T-helper 1 cell treated with Interleukin-12 subunit alpha and Interleukin-12 subunit beta and Interleukin-4 antibody, amounts not matched to agents 30 μg/mL and 1 μg/mL, for 36 hours (primary cell): ENCODE results near the gene ATF7.
"Not testable (repeated sequence)": the region's sequence is repeated elsewhere in the genome, so short reads cannot be mapped to it uniquely, and the experiment has no call there.

Source experiments
- H3K27ac Mint-ChIP-seq: one replicate; pipeline ENCODE4 v1.8.0; 2021; ENCODE audit warnings: mild to moderate bottlenecking, mixed read lengths
- H3K27me3 Mint-ChIP-seq: one replicate; pipeline ENCODE4 v1.8.0; 2021; ENCODE audit warnings: low read depth, mixed read lengths
- H3K36me3 Mint-ChIP-seq: one replicate; pipeline ENCODE4 v1.8.0; 2021; ENCODE audit warnings: low read depth, mixed read lengths
- H3K4me1 Mint-ChIP-seq: one replicate; pipeline ENCODE4 v1.8.0; 2021; ENCODE audit warnings: low read depth, mixed read lengths
- H3K4me3 Mint-ChIP-seq: one replicate; pipeline ENCODE4 v1.8.0; 2021; ENCODE audit warnings: mild to moderate bottlenecking, moderate library complexity, mixed read lengths
- H3K9me3 Mint-ChIP-seq: one replicate; pipeline ENCODE4 v1.8.0; 2021; ENCODE audit warnings: mixed read lengths

The ATF7 gene

DNA sequence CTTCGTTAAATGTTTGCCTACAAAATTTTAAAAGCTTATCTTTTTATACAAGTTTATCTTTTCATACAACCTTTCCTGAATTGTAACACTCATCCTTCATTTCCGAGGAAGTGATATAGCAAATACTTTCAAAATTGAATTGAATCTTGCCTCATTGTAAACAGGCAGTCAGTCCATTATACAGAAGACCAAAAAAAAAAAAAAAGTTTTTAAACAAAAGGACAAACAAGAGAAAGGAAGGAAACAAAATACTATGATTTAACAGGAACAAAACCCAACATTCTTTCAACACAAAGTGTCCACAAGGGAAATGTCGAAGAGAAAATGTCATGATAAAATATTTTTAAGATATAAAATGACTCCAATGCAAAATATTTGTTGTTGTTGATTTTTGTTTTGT is 8.5 kb downstream of the ATF7 start:
- H3K36me3 Mint-ChIP-seq: peaks cover 9% of the 10 kb centered on the region
- peaks cover 15% of the 10 kb centered on the region for H3K4me1 Mint-ChIP-seq
- peak overlapping the region; percentile 78 for H3K27ac Mint-ChIP-seq
- H3K4me3 Mint-ChIP-seq: peak overlapping the region; percentile 71
- no peaks in the 10 kb centered on the region for H3K9me3 Mint-ChIP-seq
- no peaks in the 10 kb centered on the region for H3K27me3 Mint-ChIP-seq

GRCh38 chr12:53616950-53617349 is 9.2 kb downstream of the ATF7 start:
- no peaks in the 10 kb centered on the region for H3K9me3 Mint-ChIP-seq
- H3K36me3 Mint-ChIP-seq: peaks cover 9% of the 10 kb centered on the region
- H3K4me1 Mint-ChIP-seq: peaks cover 15% of the 10 kb centered on the region
- no peaks in the 10 kb centered on the region for H3K27me3 Mint-ChIP-seq
- no peak overlapping the region for H3K4me3 Mint-ChIP-seq
- no peak overlapping the region for H3K27ac Mint-ChIP-seq

DNA sequence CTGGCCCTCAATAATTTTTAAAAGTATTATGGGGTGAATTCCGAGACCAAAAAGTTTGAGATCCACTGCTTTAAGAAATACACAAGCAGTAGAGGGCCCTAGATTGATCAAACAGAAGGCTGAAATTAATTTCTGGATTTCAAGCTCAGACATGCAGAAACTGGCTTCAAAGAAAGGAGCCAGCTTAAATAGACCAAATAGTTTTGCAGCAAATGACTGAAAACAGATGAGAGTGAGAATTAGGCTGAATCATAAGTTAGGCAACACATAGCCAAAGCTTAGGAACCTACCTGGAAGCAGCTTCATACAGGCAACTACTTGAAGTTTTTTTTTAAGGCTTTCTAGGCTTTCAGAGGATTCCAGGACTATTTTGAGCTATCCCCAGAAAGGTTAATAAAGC is 12.4 kb downstream of the ATF7 start:
- Mint-ChIP-seq H3K27me3 (no peaks in the 10 kb centered on the region), H3K4me1 (peaks cover 15% of the 10 kb centered on the region), H3K36me3 (peaks cover 9% of the 10 kb centered on the region), H3K27ac (no peak overlapping the region), H3K4me3 (no peak overlapping the region), H3K9me3 (no peaks in the 10 kb centered on the region)

- H3K27ac Mint-ChIP-seq: no peak overlapping the region
- H3K4me3 Mint-ChIP-seq: no peak overlapping the region
- no peaks in the 10 kb centered on the region for H3K9me3 Mint-ChIP-seq
- peaks cover 9% of the 10 kb centered on the region for H3K36me3 Mint-ChIP-seq
- no peaks in the 10 kb centered on the region for H3K27me3 Mint-ChIP-seq
- peaks cover 9% of the 10 kb centered on the region for H3K4me1 Mint-ChIP-seq
These were observed 13.2 kb downstream of the ATF7 start for GRCh38 chr12:53612978-53613377.

DNA sequence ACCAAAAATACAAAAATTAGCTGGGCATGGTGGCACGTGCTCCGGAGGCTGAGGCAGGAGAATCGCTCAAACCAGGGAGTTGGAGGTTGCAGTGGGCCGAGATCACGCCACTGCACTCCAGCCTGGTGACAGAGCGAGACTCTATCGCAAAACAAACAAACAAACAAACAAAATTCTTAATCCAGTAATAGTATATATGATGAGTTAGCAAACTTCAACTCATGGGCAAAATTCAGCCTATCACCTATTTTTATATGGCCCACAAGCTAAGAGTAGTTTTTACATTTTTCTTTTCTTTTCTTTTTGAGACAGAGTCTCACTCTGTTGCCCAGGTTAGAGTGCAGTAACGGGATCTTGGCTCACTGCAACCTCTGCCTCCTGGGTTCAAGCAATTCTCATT is 14.9 kb downstream of the ATF7 start:
- H3K36me3 Mint-ChIP-seq: peaks cover 6% of the 10 kb centered on the region
- H3K27ac Mint-ChIP-seq: no peak overlapping the region
- no peaks in the 10 kb centered on the region for H3K27me3 Mint-ChIP-seq
- H3K9me3 Mint-ChIP-seq: no peaks in the 10 kb centered on the region
- H3K4me3 Mint-ChIP-seq: no peak overlapping the region
- peaks cover 4% of the 10 kb centered on the region for H3K4me1 Mint-ChIP-seq

DNA sequence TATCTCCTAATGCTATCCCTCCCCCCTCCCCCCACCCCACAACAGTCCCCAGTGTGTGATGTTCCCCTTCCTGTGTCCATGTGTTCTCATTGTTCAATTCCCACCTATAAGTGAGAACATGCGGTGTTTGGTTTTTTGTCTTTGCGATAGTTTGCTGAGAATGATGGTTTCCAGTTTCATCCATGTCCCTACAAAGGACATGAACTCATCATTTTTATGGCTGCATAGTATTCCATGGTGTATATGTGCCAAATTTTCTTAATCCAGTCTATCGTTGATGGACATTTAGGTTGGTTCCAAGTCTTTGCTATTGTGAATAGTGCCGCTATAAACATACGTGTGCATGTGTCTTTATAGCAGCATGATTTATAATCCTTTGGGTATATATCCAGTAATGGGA is 19.5 kb downstream of the ATF7 start:
- H3K27ac Mint-ChIP-seq, H3K27me3 Mint-ChIP-seq, H3K4me3 Mint-ChIP-seq, H3K36me3 Mint-ChIP-seq, H3K9me3 Mint-ChIP-seq: not testable (repeated sequence)
- H3K4me1 Mint-ChIP-seq: peaks cover 12% of the 10 kb centered on the region

DNA sequence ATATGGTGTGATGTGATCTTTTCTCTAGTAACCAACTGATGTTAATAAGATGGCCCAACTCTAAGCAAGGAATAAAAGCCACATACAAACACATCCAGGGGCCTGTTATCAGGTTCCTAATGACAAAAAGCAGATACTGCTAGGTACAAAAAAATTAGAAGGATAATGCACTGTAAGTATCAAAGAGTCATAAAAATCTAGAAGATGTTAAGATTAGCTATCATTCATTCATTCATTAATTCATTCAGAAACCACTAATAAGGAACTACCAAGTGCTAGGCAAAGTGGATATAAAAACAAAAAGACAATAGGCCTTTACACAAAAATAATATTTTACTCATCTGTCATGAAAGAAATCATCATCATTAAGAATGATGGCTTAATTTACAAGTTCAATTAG is 21.6 kb downstream of the ATF7 start:
- no peaks in the 10 kb centered on the region for H3K27me3 Mint-ChIP-seq
- H3K9me3 Mint-ChIP-seq: no peaks in the 10 kb centered on the region
- no peak overlapping the region for H3K4me3 Mint-ChIP-seq
- no peak overlapping the region for H3K27ac Mint-ChIP-seq
- H3K36me3 Mint-ChIP-seq: peaks cover 14% of the 10 kb centered on the region
- H3K4me1 Mint-ChIP-seq: peaks cover 12% of the 10 kb centered on the region

DNA sequence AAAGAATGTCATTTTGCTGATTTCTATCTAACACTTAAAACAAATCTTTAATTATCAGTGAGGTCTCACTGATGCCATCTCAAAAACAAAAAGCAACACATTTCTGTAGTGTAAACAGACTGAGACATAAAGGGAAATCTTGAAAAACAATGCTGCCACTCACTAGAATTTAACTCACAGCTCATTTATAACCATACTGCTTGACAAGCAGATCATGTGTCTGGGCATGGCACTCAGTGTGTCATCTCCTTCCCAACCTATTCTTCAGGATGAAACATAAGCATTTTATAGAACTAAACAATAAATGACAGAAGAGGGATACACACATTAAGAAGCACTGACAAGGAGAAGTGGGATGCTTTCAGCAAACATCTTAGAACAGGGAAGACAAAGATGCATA is 22.4 kb downstream of the ATF7 start:
- Mint-ChIP-seq H3K9me3 (no peaks in the 10 kb centered on the region), H3K4me1 (peaks cover 12% of the 10 kb centered on the region), H3K36me3 (peaks cover 16% of the 10 kb centered on the region), H3K4me3 (no peak overlapping the region), H3K27ac (no peak overlapping the region), H3K27me3 (no peaks in the 10 kb centered on the region)

DNA sequence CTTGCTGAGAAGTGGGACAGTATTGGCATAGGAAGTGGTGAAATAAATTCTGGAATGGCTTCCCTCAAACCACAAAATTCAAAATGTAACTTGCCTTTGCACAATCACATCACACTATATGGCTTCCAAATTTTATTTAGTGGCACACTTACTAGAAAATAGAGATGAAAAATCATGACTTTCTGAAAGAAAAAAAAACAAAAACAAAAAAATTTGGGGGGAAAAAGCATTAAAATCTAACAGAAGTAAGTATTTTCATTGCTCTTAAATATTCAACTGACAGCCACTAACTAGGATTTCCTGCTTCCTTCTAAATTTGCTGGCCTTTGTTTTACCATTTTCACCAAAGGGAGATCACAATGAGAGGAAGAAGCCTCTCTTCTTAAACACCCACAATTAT is 23.0 kb downstream of the ATF7 start:
- Mint-ChIP-seq H3K27me3 (no peaks in the 10 kb centered on the region), H3K4me3 (no peak overlapping the region), H3K27ac (no peak overlapping the region), H3K36me3 (peaks cover 19% of the 10 kb centered on the region), H3K4me1 (peaks cover 12% of the 10 kb centered on the region), H3K9me3 (no peaks in the 10 kb centered on the region)

DNA sequence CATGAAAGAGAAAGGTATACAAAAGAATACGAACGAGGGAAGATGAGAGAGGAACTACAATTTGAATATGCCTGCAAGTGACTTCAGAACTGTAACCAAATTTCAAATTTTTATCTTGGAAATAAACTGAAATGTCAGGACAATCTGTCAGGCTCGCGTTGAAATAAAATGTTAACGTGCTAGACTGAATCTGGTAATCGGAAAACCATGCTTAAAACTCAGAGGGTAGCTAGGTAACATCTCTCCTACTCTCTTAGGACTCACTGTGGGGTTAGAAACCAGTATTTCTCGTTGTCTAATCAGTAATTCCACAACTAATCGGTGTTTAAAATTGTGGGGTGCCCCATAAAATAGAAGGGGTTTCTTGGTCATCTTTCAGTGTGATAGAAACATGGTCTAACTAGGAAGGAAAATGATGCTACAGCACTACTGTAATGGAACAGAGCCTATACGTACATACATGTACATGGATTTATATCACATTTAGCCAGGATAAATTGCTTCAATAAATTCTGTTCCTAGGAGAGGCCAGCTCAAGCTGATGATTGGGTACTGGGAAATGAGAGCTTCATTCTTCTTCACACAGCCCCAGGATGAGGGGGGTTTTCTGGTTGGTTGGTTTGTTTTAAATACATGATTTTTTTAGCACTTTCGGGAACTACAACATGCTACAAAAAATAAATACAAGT is 23.9 kb downstream of the ATF7 start:
- H3K4me3 Mint-ChIP-seq: no peak overlapping the region

GRCh38 chr12:53601296-53601847 is 24.8 kb downstream of the ATF7 start:
- Mint-ChIP-seq H3K4me1 (peaks cover 12% of the 10 kb centered on the region), H3K36me3 (peaks cover 22% of the 10 kb centered on the region), H3K4me3 (no peak overlapping the region), H3K27ac (no peak overlapping the region), H3K9me3 (no peaks in the 10 kb centered on the region), H3K27me3 (no peaks in the 10 kb centered on the region)

More for the DNA sequence above, 23.9 kb downstream of the ATF7 start:
- Mint-ChIP-seq H3K27me3 (no peaks in the 10 kb centered on the region), H3K36me3 (peaks cover 22% of the 10 kb centered on the region), H3K4me1 (peaks cover 12% of the 10 kb centered on the region), H3K27ac (no peak overlapping the region), H3K9me3 (no peaks in the 10 kb centered on the region)

DNA sequence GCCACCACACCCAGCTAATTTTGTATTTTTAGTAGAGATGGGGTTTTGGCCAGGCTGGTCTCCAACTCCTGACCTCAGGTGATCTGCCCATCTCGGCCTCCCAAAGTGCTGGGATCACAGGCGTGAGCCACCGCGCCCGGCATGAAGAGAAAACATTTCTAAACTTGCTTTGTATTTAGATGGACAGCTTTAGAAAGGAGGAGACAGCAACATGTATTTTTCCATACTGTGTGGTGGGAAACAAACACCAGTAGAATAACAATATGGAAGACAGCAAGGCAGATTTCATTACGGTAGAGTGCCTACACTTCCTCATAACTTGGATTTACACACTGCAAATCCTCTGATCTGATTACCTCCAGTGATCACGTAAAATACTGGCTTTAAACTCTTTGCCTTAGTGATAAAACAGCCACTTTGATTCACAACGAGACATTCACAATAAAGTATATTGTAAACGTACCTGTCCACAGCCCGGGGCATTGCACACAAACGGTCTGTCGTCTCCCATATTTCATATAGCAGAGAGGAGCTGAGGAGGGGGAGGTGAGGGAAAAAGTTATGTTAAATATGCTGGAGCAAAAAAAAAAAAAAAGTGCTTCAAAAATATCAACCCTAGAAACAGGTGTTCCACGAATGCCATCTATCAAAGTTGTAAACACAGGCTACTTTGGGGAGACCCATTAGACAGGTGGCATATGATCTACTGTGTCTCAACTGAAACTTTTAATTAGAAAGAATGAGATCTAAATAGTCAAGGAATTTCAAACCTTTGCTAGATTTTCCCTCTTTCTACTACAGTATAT is 25.5 kb downstream of the ATF7 start:
- Mint-ChIP-seq H3K4me1 (peaks cover 12% of the 10 kb centered on the region), H3K36me3 (peaks cover 22% of the 10 kb centered on the region), H3K27ac (no peak overlapping the region), H3K9me3 (no peaks in the 10 kb centered on the region), H3K27me3 (no peaks in the 10 kb centered on the region), H3K4me3 (no peak overlapping the region)

DNA sequence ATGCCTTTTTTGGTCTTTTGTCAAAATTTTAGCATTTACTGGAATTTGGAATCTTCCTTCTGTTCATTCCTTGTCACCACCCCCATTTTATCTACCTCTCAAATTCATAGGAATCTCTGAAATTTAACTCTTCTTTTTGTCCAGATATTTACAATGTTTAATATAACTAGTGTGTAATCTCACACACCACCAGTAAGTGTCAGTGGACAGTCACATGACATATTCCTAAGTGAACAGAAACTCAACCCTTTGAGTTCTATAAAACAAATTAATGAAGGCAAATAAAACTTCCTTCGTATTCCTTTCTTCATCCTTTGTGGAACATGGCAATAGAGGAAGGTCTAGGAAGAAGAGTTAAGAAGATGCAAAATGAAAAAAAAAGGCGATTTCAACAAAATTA is 26.6 kb downstream of the ATF7 start:
- Mint-ChIP-seq H3K36me3 (peaks cover 22% of the 10 kb centered on the region), H3K27ac (no peak overlapping the region), H3K9me3 (no peaks in the 10 kb centered on the region), H3K4me3 (no peak overlapping the region), H3K4me1 (peaks cover 12% of the 10 kb centered on the region), H3K27me3 (no peaks in the 10 kb centered on the region)

DNA sequence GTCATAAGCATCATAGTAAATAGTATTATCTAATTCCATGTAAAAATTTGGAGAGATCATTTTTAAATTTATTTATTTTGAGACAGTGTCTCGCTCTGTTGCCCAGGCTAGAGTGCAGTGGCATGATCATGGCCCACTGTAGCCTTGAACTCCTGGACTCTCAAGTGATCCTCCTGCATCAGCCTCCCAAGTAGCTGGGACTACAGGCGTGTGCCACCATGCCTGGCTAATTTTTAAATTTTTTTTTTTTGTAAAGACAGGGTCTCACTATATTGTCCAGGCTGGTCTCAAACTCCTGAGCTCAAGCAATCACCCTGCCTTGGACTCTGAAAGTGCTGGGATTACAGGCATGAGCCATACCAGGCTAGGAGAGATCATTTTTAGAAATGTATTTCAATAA is 27.2 kb downstream of the ATF7 start:
- Mint-ChIP-seq H3K36me3 (peaks cover 22% of the 10 kb centered on the region), H3K4me1 (peaks cover 12% of the 10 kb centered on the region)
- not testable (repeated sequence) for H3K27ac Mint-ChIP-seq, H3K27me3 Mint-ChIP-seq, H3K9me3 Mint-ChIP-seq, H3K4me3 Mint-ChIP-seq

GRCh38 chr12:53596920-53597363 is 29.2 kb downstream of the ATF7 start:
- no peaks in the 10 kb centered on the region for H3K4me1 Mint-ChIP-seq
- H3K27ac Mint-ChIP-seq: no peak overlapping the region
- no peaks in the 10 kb centered on the region for H3K9me3 Mint-ChIP-seq
- no peak overlapping the region for H3K4me3 Mint-ChIP-seq
- peaks cover 21% of the 10 kb centered on the region for H3K36me3 Mint-ChIP-seq
- no peaks in the 10 kb centered on the region for H3K27me3 Mint-ChIP-seq
